DMS53 (cell line): ENCODE data around the gene PACS2.
A peak's percentile ranks its signal among the peaks of the same experiment; 100 is the strongest.

ENCODE experiments used
- DNase-seq: peaks from one replicate; lab custom pipeline; 2025; lab: John Stamatoyannopoulos, UW

Gene PACS2

GRCh38 chr14:105408592-105408991 is 94.0 kb downstream of the PACS2 start:
- no peak for DNase-seq

- DNase-seq, result no peak
Observed at GRCh38 chr14:105409364-105409763, 94.8 kb downstream of the PACS2 start.

GRCh38 chr14:105410642-105411016 is 96.1 kb downstream of the PACS2 start:
- DNase-seq, result no peak

- peak; percentile 77 for DNase-seq
Observed at GRCh38 chr14:105411017-105411941, 96.7 kb downstream of the PACS2 start.

GRCh38 chr14:105411985-105412770 is 97.6 kb downstream of the PACS2 start:
- DNase-seq, result no peak

GRCh38 chr14:105412771-105413543 is 98.4 kb downstream of the PACS2 start:
- DNase-seq, result peak; percentile 67

GRCh38 chr14:105413544-105413886 is 99.0 kb downstream of the PACS2 start:
- DNase-seq, result no peak

GRCh38 chr14:105414456-105415371 is 100.2 kb downstream of the PACS2 start:
- peak; percentile 88 for DNase-seq

- no peak for DNase-seq
Observed at GRCh38 chr14:105415481-105416428, 101.2 kb downstream of the PACS2 start.

- DNase-seq, result no peak
Observed at GRCh38 chr14:105416671-105417070, 102.1 kb downstream of the PACS2 start.

- no peak for DNase-seq
Observed at GRCh38 chr14:105417690-105418121, 103.2 kb downstream of the PACS2 start.

GRCh38 chr14:105418269-105419194 is 104.0 kb downstream of the PACS2 start:
- peak; percentile 60 for DNase-seq

- peak; percentile 62 for DNase-seq
Observed at GRCh38 chr14:105419195-105420091, 104.9 kb downstream of the PACS2 start, which contains the start of gene MTA1. MTA1 (plus strand) TSS chr14:105419827; CDS start chr14:105420036, 209 bp downstream.

GRCh38 chr14:105420101-105420973 is 105.8 kb downstream of the PACS2 start:
- DNase-seq, result no peak

GRCh38 chr14:105420974-105421674 is 106.6 kb downstream of the PACS2 start:
- no peak for DNase-seq
